Calu3 (cell line): ENCODE results near the gene CPM. TPM values are rescaled to one million over a fixed set of nuclear protein-coding genes. Genes with fewer than 3 reads are reported as not detected.
A peak's percentile ranks its signal among the peaks of the same experiment; 100 is the strongest.

ENCODE experiments used
- BruUV-seq: library from RNA; stranded (reverse); fragments of 400-500 nt; replicated peaks from 2 replicates; lab custom pipeline; 2021; lab: Mats Ljungman, UMichigan
- CTCF ChIA-PET: fragments of 300-600 bp; sonication (Branson Sonifier 250); formaldehyde crosslinking; loops from one replicate; lab custom pipeline; 2022; ENCODE audit warnings: antibody characterized with exemption; lab: Charles Lee
- DNase-seq: peaks from one replicate; pipeline ENCODE4 v3.0.0; 2022
- H3K27ac Mint-ChIP-seq: one replicate; pipeline ENCODE4 v1.8.0; 2022; ENCODE audit warnings: mixed read lengths; ENCODE audit not compliant: unreplicated experiment
- H3K27me3 Mint-ChIP-seq: one replicate; pipeline ENCODE4 v1.8.0; 2022; ENCODE audit warnings: mixed read lengths; ENCODE audit not compliant: unreplicated experiment
- H3K36me3 Mint-ChIP-seq: one replicate; pipeline ENCODE4 v1.8.0; 2022; ENCODE audit warnings: mild to moderate bottlenecking, moderate library complexity, mixed read lengths; ENCODE audit not compliant: insufficient read depth, unreplicated experiment
- H3K4me1 Mint-ChIP-seq: one replicate; pipeline ENCODE4 v1.8.0; 2022; ENCODE audit warnings: mild to moderate bottlenecking, low read depth, mixed read lengths; ENCODE audit not compliant: unreplicated experiment
- H3K4me3 Mint-ChIP-seq: one replicate; pipeline ENCODE4 v1.8.0; 2022; ENCODE audit warnings: mild to moderate bottlenecking, low read depth, moderate library complexity, mixed read lengths; ENCODE audit not compliant: unreplicated experiment
- H3K9me3 Mint-ChIP-seq: one replicate; pipeline ENCODE4 v1.8.0; 2022; ENCODE audit warnings: low read depth, mixed read lengths; ENCODE audit not compliant: unreplicated experiment
- intact Hi-C: fragments of 100-400 bp; cut with micrococcal nuclease; formaldehyde crosslinking; loops from one replicate; pipeline ENCODE4 v1.10.0; 2022; ENCODE audit not compliant: unreplicated experiment
- total RNA-seq: library from RNA; stranded (reverse); gene quantifications from 2 replicates; pipeline ENCODE4 v1.2.3, GENCODE V29; 2022
- TF ChIP-seq, protein P1 (sequence below): fragments of 200-600 bp; IDR thresholded peaks from one replicate; pipeline ENCODE4 v1.8.0; 2022; ENCODE audit warnings: antibody characterized with exemption; ENCODE audit not compliant: unreplicated experiment

Gene CPM
- total RNA-seq, 1 experiment from 2014 or later = 11.9 TPM

DNA sequence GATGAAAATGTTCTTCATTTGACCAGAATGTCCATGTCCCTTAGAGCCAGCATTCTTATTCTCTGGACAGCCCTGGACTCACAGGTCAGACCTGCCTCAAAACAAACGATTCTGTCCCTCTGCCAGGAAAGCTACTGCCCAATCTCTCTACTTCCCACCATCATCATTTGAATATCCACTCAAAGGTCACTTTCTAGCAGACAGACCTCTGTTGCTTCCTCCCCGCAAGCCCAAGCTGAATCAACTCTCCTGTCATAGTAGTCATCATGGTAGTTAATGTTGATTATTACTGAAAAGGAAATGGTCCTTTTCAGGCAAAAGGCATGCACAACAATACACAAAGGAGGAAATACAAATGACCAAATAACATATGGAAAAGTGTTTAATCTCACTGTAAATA is 39.6 kb upstream of the CPM start:
- no peaks in the 10 kb centered on the region for H3K27me3 Mint-ChIP-seq
- no peaks in the 10 kb centered on the region for H3K9me3 Mint-ChIP-seq
- H3K4me1 Mint-ChIP-seq = peaks cover 57% of the 10 kb centered on the region
- no peak overlapping the region for H3K4me3 Mint-ChIP-seq
- peaks cover 5% of the 10 kb centered on the region for H3K36me3 Mint-ChIP-seq
- peak overlapping the region; percentile 87 for H3K27ac Mint-ChIP-seq
- CTCF ChIA-PET = interaction anchor here (0.5 kb wide), 1 partner anchor 906 kb away, joined by 3 read pairs; no protein-coding TSS in a partner anchor
- TF ChIP-seq, protein P1, sequence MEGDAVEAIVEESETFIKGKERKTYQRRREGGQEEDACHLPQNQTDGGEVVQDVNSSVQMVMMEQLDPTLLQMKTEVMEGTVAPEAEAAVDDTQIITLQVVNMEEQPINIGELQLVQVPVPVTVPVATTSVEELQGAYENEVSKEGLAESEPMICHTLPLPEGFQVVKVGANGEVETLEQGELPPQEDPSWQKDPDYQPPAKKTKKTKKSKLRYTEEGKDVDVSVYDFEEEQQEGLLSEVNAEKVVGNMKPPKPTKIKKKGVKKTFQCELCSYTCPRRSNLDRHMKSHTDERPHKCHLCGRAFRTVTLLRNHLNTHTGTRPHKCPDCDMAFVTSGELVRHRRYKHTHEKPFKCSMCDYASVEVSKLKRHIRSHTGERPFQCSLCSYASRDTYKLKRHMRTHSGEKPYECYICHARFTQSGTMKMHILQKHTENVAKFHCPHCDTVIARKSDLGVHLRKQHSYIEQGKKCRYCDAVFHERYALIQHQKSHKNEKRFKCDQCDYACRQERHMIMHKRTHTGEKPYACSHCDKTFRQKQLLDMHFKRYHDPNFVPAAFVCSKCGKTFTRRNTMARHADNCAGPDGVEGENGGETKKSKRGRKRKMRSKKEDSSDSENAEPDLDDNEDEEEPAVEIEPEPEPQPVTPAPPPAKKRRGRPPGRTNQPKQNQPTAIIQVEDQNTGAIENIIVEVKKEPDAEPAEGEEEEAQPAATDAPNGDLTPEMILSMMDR = no peak
- intact Hi-C loops = loop anchor here (5.0 kb wide), 1 partner anchor 95 kb away; no protein-coding TSS in a partner anchor
- no TSS peak for BruUV-seq
- DNase-seq = peak; percentile 33

- intact Hi-C loops = loop anchor here (5.0 kb wide), 1 partner anchor 96 kb away; no protein-coding TSS in a partner anchor
- DNase-seq = no peak
- CTCF ChIA-PET = no interaction called here
- no peak overlapping the region for H3K4me3 Mint-ChIP-seq
- peaks cover 52% of the 10 kb centered on the region for H3K4me1 Mint-ChIP-seq
- peak overlapping the region; percentile 50 for H3K27ac Mint-ChIP-seq
- H3K9me3 Mint-ChIP-seq = no peaks in the 10 kb centered on the region
- TF ChIP-seq, protein P1 = no peak
- no TSS peak for BruUV-seq
- H3K36me3 Mint-ChIP-seq = peaks cover 5% of the 10 kb centered on the region
- H3K27me3 Mint-ChIP-seq = no peaks in the 10 kb centered on the region
These were observed 38.4 kb upstream of the CPM start for GRCh38 chr12:68971404-68971803.

- H3K27me3 Mint-ChIP-seq = no peaks in the 10 kb centered on the region
- no peak for DNase-seq
- TF ChIP-seq, protein P1 = no peak
- H3K9me3 Mint-ChIP-seq = no peaks in the 10 kb centered on the region
- H3K36me3 Mint-ChIP-seq = peaks cover 5% of the 10 kb centered on the region
- peaks cover 49% of the 10 kb centered on the region for H3K4me1 Mint-ChIP-seq
- no TSS peak for BruUV-seq
- CTCF ChIA-PET = interaction anchor here (0.7 kb wide), 1 partner anchor 295 kb away, joined by 6 read pairs; no protein-coding TSS in a partner anchor
- intact Hi-C loops = loop anchor here (5.0 kb wide), 1 partner anchor 96 kb away; no protein-coding TSS in a partner anchor
- peak overlapping the region; percentile 50 for H3K27ac Mint-ChIP-seq
- H3K4me3 Mint-ChIP-seq = no peak overlapping the region
These were observed 38.0 kb upstream of the CPM start for GRCh38 chr12:68970951-68971350.

- intact Hi-C loops = loop anchor here (5.0 kb wide), 1 partner anchor 97 kb away; no protein-coding TSS in a partner anchor
- TF ChIP-seq, protein P1 = no peak
- no peak for DNase-seq
- H3K4me3 Mint-ChIP-seq = no peak overlapping the region
- peaks cover 5% of the 10 kb centered on the region for H3K36me3 Mint-ChIP-seq
- H3K4me1 Mint-ChIP-seq = peaks cover 49% of the 10 kb centered on the region
- no peaks in the 10 kb centered on the region for H3K9me3 Mint-ChIP-seq
- H3K27ac Mint-ChIP-seq = no peak overlapping the region
- CTCF ChIA-PET = interaction anchor here (1.0 kb wide), 1 partner anchor 54 kb away, joined by 3 read pairs; no protein-coding TSS in a partner anchor
- BruUV-seq = no TSS peak
- no peaks in the 10 kb centered on the region for H3K27me3 Mint-ChIP-seq
These were observed 37.3 kb upstream of the CPM start for GRCh38 chr12:68970306-68970705.
